GM21526 (cell line): ENCODE results near the gene CACNG5.

Experiments used
- ATAC-seq: cut with Tn5 transposase; IDR thresholded peaks from one replicate; pipeline ENCODE4 v1.9.1; 2021; ENCODE audit warnings: moderate library complexity; ENCODE audit not compliant: unreplicated experiment, low FRiP score

CACNG5 gene

GRCh38 chr17:66834919-66835454, at the start of gene CACNG5:
CACNG5 (plus strand) TSS chr17:66835117; CDS start chr17:66877333, 42,216 bp downstream.
- no peak for ATAC-seq

GRCh38 chr17:66786107-66786506, 48.8 kb upstream of the CACNG5 start:
- ATAC-seq, result no peak

DNA sequence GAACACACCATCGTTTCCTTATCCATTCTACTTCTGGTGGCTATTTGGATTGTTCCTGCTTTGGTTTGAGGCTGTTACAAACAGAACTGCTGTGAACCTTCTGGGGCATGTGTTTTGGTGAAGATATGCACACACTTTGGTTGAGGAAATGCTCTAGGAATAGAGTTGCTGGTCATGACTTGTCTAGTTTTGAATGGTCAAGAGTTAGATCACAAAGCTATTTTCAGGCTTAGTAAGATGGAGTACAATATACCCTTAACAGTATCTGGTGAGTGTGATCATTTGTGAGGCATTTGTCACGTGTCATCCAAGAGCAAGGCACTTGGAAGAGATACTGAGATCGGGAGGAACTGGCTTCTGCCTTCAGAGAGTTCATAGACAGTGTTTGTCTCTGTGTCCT, 47.0 kb upstream of the CACNG5 start:
- ATAC-seq, result no peak

GRCh38 chr17:66789093-66789492, 45.8 kb upstream of the CACNG5 start:
- ATAC-seq, result no peak

DNA sequence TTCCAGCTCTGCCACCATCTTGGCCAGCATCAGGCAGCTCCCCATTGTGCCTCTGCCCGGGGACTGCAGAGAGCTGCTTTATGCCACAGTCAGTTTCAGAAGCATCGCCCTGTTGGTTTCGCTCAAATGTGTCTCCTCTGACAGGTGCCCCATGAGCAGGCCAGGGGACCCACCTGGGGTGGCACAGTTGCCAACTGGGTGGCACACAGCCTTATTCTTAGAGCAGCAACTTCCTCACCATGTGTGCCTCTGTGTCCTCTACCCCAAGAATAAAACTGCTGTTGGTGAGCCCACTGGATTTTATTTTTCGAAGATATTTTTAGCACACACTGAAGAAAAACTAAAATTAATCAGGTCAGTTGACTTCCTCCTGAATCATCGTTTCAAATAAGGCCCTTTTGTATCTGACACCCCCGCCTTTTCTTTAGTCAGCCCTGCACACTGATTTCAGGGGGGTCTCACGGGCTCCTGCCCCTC, 44.9 kb upstream of the CACNG5 start:
- no peak for ATAC-seq

DNA sequence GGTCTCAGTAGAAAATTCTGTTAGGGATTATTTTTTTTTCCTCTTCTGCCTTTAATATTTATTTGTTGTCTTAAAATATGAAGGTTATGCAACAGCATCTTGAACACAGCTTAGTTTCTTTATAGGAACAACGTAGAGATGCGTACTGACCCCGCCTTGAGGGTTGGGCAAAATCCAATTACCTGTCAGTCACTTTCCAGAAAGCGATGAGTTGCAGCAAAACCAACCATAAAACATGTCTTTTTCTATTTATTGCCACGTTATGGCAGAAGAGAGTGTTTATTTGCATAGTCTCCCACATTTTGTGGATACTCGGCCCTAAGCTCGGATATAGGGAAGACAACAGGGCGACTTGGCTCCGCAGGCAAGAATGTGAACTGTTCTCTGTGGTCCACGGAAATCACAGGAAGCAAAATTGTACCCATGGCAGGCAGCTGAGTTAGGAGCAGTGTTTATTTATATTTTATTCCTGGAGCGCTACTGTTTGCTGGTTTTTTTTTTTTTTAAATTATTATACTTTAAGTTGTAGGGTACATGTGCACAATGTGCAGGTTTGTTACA, 44.3 kb upstream of the CACNG5 start:
- ATAC-seq, result no peak

GRCh38 chr17:66791347-66791746, 43.6 kb upstream of the CACNG5 start:
- ATAC-seq, result no peak

GRCh38 chr17:66793814-66794213, 41.1 kb upstream of the CACNG5 start:
- no peak for ATAC-seq

GRCh38 chr17:66795486-66795885, 39.4 kb upstream of the CACNG5 start:
- no peak for ATAC-seq

GRCh38 chr17:66799849-66800537, 34.9 kb upstream of the CACNG5 start:
- ATAC-seq, result no peak

DNA sequence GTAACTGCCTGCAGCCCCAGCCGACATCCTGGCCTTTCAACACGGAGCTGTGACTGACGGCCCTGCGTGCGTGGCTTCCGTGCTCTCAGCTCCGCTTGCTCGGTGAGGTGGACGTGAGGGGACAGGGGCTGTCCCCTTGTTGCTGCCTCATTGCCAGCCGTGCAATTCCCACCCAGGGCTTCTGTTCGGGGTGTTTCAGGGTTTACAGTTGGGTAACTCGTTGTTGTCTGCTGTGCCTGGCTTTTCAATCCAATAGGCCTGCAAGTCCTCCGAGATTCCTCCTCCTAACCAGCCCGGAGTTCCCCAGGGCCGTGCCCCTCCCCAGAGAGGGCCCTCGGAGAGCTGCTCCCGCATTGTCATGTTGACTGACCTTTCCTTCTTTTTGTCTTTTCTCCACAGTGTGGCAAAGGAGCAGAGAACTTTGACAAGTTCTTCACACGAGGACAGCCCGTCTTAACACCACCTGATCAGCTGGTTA, 31.4 kb upstream of the CACNG5 start:
- no peak for ATAC-seq

GRCh38 chr17:66805567-66805966, 29.4 kb upstream of the CACNG5 start:
- no peak for ATAC-seq

GRCh38 chr17:66807182-66807581, 27.7 kb upstream of the CACNG5 start:
- no peak for ATAC-seq

- ATAC-seq, result no peak
Measured at GRCh38 chr17:66809408-66809807, 25.5 kb upstream of the CACNG5 start.

GRCh38 chr17:66810951-66811682, 23.8 kb upstream of the CACNG5 start:
- no peak for ATAC-seq

- no peak for ATAC-seq
Measured at GRCh38 chr17:66811683-66812054, 23.2 kb upstream of the CACNG5 start.

DNA sequence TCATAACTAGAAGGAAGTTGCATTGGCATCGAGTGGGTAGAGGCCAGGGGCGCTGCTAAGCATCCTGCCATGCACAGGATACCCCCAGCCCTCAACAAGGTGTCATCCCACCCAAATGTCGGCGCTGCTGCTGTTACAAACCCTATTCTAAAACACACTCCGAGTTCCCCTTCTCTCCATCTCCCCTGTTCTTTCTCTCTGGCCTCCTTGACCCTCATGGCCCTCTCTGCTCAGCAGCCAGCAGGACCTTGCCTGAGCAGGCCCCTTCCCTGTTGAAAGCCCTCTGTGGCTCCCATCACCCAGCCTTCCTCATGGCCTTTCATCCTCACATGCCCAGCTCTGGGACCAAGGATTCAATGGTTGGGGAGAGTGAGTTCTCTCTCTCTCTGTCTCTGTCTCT, 22.3 kb upstream of the CACNG5 start:
- no peak for ATAC-seq

- no peak for ATAC-seq
Measured at GRCh38 chr17:66813296-66813695, 21.6 kb upstream of the CACNG5 start.

GRCh38 chr17:66814026-66814425, 20.9 kb upstream of the CACNG5 start:
- no peak for ATAC-seq

- no peak for ATAC-seq
Measured at GRCh38 chr17:66814570-66814969, 20.3 kb upstream of the CACNG5 start.

DNA sequence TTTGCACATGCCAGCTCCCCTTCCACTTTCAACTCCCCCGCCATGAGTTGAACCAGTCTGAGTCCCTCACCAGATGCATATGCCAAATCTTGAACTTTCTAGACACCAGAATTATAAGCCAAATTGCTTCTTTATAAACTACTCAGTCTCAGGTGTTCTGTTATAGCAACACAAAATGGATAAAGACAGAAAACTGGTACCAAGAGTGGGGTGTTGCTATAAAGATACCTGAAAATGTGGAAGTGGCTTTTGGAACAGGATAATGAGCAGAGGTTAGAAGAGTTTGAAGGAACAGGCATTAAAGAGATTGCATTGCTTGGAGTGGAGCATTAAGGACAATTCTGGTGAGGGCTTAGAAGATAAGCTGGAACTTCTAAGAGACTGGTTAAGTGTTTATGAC, 17.2 kb upstream of the CACNG5 start:
- no peak for ATAC-seq
